DMS153 treated with DMSO at 0.1 percent for 48 hours (cell line): ENCODE measurements around the gene HDAC5.

Experiments
- DNase-seq: peaks from one replicate; lab custom pipeline; 2025; ENCODE audit not compliant: unreplicated experiment; lab: John Stamatoyannopoulos, UW

Gene HDAC5

GRCh38 chr17:44091200-44091997, 32.0 kb downstream of the HDAC5 start:
- DNase-seq: no peak

- no peak for DNase-seq
These were observed 35.2 kb downstream of the HDAC5 start for GRCh38 chr17:44088254-44088653.

GRCh38 chr17:44087319-44087718, 36.1 kb downstream of the HDAC5 start:
- DNase-seq: no peak

GRCh38 chr17:44086364-44087311, 36.8 kb downstream of the HDAC5 start:
- peak; percentile 9 for DNase-seq

DNA sequence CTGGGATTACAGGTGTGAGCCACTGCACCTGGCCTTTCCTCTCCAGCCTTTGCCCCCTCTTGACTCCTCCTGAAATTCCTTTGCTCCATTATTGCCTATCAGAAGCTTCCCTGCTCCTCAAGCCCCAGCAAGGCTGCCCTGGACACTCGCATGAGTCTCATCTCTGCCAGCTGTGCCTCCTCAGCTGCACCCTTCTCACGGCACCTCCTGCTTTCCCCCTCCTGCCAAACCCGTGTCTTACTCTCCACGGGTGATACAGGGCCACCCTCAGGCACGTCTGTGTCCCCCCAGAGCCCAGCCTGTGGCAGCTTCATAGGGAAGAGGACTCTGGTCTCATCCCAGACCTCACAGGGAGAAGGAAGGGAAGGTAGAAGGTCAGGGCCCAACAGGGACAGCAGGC, 37.5 kb downstream of the HDAC5 start:
- DNase-seq: no peak

DNA sequence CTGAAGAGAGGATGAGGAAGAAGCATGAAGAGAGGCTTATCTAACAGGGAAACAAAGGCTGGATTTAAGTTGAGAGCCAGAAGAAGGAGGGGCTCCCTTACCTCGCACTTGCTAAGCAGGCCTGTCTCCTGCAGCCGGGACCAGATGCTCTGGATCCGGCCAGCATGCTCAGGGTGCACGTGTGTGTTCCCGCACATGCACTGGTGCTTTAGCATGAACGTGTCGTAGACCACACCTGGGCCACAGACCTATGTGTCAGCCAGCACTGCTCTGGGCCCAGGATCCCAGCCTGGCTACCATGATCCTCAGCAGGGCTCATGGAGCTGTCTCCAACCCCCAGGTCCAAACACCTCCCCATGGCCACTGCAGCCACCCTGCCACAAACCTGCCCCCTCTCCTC, 38.5 kb downstream of the HDAC5 start:
- DNase-seq: no peak

DNA sequence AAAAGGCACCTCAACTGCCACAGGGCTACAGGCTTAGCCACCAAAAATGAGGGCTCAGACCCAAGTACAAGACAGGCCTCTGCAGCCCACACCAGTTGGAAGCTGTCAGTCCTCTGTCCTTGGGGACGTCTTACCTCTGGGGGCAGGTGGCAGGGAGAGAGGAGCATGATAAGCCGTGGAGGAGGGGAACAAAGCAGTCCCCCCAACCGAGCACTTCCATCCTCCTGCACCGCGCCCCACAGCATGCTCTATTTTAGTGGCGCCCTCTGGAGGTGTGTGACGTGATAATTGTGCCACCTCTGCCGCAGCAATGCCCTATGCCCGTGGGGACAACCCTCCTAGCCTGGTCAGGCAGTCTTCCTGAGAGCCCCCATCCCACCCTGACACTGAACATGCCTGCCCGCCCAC, 39.3 kb downstream of the HDAC5 start:
- no peak for DNase-seq

- DNase-seq: no peak
These were observed 40.1 kb downstream of the HDAC5 start for GRCh38 chr17:44083250-44083849.

GRCh38 chr17:44082256-44082927, 41.0 kb downstream of the HDAC5 start:
- no peak for DNase-seq

DNA sequence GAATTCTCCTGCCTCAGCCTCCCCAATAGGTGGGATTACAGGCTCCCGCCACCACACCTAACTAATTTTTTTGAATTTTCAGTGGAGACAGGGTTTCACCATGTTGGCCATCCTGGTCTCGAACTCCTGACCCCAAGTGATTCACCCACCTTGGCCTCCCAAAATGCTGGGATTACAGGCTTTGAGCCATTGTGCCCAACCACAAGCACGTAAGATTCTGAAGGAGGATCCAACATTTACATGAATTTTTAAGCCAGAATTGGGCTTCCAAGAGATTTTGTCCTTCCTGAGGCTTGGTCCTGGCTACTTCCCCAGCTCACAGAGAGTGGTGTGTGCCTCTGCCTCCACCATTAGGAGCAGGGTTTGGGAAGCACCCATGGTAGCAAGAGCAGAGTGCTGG, 41.8 kb downstream of the HDAC5 start:
- no peak for DNase-seq

DNA sequence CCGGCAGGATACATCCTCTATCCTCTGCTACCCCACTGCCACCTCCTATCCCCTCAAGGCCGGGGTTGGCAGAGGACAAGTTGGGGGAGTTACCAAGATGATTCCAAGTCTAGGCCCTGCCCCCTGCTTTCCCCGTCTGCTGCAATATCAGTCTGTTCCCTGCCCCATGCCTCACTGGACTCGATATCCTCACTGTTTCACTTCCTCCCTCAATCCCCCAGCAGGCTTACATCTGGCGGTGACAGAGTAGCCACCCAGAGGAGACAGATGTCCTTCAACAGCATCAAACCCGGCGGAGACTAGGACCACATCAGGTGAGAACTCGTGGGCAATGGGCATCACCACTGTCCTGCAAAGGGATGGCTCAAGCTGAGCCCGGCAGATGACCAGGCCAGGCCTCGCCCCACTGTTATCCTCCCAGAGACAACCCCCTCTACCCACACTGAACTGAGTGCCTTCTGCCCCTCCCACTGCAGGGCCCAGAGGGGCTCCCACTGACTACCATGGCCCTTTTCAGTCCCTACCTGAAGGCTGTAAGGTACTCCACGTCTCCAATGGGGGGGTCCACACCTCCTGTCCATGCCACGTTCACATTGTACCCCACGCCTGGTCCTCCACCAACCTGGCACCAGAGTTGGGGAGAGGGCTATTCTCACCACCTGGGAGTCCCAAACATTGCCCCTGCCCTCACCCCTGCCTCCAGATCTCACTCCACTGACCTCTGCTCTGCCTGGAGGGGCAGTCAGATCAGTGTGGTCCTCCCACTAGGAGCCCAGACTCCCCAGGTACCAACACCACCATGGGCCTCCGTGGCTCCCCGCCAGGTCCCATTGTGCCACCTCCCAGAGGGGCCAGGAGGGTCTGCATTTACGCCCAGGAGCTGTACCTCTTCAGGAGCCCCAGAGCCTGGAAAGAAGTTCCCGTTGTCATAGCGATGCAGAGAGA, 43.3 kb downstream of the HDAC5 start:
- no peak for DNase-seq

GRCh38 chr17:44078412-44078811, 45.0 kb downstream of the HDAC5 start:
- DNase-seq: no peak

- no peak for DNase-seq
These were observed 45.9 kb downstream of the HDAC5 start for GRCh38 chr17:44077595-44077909.

GRCh38 chr17:44076716-44077594, 46.5 kb downstream of the HDAC5 start:
- DNase-seq: no peak

DNA sequence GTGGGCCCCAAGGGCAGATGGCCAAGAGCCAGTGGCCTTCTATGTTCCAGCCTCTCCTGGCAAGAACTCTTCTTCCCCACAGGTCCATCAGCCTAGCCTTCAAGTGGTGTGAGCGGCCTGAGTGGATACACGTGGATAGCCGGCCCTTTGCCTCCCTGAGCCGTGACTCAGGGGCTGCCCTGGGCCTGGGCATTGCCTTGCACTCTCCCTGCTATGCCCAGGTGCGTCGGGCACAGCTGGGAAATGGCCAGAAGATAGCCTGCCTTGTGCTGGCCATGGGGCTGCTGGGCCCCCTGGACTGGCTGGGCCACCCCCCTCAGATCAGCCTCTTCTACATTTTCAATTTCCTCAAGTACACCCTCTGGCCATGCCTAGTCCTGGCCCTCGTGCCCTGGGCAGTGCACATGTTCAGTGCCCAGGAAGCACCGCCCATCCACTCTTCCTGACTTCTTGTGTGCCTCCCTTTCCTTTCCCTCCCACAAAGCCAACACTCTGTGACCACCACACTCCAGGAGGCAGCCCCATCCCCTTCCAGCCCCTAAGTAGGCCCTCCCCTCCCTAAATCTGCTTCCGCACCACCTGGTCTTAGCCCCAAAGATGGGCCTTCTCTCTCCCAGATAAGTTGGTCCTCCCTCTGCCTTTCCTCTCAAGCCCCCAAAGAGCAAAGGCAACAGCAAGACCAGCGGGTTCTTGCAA, 47.7 kb downstream of the HDAC5 start:
- no peak for DNase-seq

DNA sequence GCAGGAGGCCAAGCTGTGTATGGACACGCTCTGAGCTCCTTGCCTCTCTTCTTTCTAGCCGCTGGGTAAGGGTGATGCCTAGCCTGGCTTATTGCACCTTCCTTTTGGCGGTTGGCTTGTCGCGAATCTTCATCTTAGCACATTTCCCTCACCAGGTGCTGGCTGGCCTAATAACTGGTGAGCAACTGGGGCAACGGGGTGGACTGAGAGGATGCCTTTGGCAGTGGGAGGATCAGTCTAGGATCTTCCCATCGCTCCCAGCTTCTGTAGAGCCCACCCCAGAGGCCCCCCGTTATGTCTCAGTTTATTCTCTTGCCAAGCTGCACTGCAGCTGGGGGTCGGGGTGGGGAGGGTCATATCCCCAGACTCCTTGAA, 48.5 kb downstream of the HDAC5 start:
- DNase-seq: no peak

GRCh38 chr17:44074231-44074910, 49.1 kb downstream of the HDAC5 start:
- DNase-seq: no peak

GRCh38 chr17:44071772-44072171, 51.7 kb downstream of the HDAC5 start:
- DNase-seq: no peak
